Measurements from ENCODE around the gene FGF13.

Gene FGF13

DNA sequence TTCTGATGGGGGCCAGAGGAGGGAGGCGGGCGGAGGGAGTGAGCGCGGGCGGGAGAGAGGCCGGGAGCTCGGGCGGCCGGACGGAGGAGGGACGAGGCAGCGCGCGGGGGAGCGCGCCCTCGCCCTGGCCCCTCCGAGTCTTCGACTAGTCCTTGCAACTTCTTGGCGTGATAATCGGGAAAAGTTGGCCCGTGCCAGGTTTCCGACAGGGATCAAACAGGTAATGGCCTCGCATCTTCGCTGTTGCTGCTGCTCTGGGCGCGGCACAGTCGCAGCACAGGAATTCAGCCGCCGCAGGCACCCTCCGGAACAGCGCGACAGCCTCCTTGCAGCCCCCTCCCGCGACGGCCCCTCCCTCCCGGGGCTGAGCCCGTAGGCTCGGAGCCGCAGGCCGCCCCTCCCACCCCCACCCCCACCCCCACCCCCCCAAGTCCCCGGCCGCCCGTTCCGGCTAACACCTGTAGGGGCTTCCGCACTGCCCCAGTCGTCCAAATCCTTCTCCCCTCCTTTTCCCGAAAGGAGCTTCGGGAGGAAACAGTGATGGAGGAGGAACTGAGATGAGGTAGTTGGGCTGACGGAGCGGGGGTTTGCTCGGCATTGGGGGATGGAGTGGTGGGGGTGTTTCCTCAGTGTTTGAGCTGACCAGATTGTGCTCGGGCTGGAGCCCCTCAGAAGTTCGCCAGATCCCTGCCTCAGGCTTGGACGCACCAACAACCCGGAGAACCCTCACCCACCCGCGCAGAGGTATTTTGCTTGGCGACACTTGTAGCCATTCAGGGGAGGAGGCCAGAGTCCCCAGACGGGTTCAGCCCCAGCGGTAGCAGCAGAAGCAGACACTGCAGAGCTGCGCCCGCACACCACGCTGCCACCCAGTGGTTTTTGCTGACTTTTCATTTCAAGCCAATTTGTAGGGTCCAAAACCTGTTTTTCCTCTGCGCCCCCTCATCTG lies at the start of gene FGF13:
Gene FGF13 (minus strand): TSS at position 319 of the 949 bp plus-strand sequence. CDS start 714 bp downstream, outside the sequence.
- DNase-seq (ENCODE audit: low read depth): no peak

GRCh38 chrX:138759217-138759943 lies 47.9 kb upstream of the FGF13 start:
- no peak for DNase-seq (ENCODE audit: low read depth)

GRCh38 chrX:138756234-138756633 lies 44.7 kb upstream of the FGF13 start:
- DNase-seq (ENCODE audit: low read depth): no peak

GRCh38 chrX:138754861-138755260 lies 43.3 kb upstream of the FGF13 start:
- no peak for DNase-seq (ENCODE audit: low read depth)

- no peak for DNase-seq (ENCODE audit: low read depth)
Observed at GRCh38 chrX:138748480-138748879, 37.0 kb upstream of the FGF13 start.

DNA sequence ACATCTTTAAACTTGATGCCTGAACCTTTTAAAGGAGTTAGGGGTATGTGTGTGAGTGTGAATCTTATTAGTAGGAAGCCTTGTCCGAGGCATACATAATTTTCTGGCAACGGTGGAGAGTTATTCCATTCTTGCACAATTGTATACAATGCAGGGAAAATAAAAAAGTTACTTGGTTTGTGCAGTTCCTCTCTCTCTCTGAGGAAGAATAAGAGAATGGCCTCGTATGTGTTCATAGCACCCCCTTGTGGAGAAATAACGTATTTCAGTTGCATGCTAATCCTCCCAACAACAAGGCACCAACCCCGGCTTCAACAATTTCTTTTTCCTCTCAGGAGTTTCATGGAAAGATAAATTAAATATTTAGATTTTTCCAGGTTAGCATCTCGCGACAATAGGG lies 33.7 kb upstream of the FGF13 start:
- DNase-seq (ENCODE audit: low read depth): no peak

DNA sequence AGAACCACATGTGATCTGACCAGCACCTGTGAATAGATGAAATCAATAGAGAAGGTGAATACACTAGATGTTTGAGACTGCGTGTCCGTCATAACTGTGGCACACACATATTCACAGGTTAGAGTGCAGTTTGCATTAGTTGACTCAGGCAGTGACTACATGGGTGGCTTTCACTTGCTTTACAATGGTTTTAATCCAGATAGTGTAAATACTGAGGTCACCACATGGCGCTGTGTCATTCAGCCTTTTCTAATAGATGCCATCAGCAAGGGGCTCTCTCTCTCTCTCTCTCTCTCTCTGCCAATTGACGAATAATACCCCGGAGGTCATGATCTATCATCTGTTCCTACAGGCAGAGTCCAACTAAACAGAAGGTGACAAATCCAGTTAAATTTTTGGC lies 30.7 kb upstream of the FGF13 start:
- no peak for DNase-seq (ENCODE audit: low read depth)

DNA sequence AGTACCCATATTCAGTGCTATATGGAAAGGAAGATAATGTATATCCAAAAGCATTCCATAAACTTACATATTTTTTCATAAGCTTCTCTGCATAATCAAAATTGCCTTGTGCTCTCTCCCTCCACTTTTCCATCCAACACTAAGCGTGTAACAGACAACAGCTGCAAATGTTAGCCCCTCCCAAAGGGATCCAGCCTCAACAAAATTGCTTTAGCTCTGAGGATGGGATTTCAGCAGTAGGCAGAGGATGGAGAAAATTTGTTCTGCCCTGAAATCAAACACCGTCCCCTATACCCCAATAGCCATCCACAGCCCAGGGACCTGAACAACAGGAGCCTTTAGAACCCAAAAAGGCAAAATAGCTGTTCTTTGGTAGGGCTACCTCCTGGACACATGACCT lies 28.8 kb upstream of the FGF13 start:
- no peak for DNase-seq (ENCODE audit: low read depth)

- DNase-seq (ENCODE audit: low read depth): no peak
Observed at GRCh38 chrX:138723301-138723700, 11.8 kb upstream of the FGF13 start.

DNA sequence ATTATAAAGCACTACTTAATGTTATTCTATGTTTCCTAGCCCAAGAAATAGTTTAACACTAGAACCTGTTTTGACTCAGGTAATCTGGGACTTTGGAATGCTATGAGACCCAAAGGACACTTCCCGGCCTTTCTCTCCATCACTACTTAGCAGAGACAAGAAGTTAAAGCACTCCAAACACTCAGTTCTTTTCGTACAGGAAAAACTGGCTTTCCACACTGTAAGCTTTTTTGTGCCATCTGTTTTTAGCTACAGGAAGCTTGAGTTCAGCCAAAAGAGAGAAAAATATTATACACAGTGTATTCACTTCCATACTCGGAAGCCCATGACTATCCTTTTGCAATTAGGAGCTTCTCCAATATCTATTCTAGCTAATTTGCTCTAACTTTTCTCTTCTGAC lies 7.9 kb upstream of the FGF13 start:
- DNase-seq (ENCODE audit: low read depth): no peak

DNA sequence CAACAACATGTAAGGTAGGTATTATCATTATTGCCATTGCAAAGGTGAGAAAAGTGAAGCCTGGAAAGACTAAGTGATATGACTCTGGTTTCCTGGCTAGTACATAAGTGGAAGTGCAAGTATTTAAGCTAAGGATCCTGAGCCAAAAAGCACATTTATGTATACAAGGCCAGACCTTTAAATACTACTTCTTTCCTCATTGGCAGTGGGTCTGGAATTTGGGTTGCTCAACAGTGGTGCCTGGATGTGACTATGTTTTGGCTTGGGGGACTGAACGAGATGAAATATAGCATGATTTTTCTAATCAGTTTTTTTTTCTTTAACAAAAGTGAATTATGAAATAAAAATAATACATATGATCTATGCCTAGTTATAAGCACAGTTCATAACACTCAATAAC lies 7.4 kb upstream of the FGF13 start:
- DNase-seq (ENCODE audit: low read depth): no peak

- DNase-seq (ENCODE audit: low read depth): no peak
Observed at GRCh38 chrX:138710866-138711341, 613 bp downstream of the FGF13 start.

DNA sequence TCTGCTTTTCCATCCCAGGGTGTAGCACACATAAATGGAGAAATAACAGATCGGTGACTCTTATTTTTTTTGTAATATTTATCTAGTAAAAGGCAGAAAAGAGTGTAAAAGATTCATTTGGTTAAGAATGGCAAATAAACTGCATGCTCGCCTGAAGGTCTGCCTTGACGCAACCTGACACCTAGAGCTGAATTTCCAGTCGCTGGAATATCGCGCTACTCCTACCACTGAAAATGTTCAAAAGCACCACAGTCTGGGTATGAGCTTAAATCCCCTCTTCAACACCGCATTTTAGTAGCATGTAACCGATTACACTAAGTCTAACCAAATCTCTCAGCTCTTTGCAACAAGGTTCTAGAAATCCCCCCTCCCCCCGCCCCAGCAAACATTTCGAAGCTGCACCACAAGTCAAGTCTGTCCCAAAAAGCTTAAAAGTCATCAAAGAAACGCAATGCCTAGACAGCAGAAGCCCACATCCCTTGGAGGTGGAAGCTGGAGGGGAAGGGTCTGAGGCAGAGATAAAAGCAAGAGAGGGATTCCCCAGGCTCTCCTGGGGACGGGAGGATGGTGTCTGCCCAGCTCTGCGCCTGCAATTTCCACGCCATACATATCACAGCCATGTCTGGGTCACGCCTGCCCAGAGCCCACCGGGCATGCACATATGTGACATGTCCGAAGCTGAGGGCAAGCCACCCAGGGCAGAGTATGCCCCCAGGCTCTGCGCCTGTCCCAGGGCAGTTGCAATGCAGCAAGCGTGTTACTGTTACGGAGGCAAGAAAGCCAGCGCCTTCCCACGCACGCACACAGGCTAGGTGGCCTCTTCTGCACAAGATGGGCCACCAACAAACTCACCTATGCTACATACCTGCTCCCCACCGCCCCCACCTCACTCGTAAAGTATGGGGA lies 1.4 kb downstream of the FGF13 start:
- no peak for DNase-seq (ENCODE audit: low read depth)

- no peak for DNase-seq (ENCODE audit: low read depth)
Observed at GRCh38 chrX:138708268-138708667, 3.2 kb downstream of the FGF13 start.

DNA sequence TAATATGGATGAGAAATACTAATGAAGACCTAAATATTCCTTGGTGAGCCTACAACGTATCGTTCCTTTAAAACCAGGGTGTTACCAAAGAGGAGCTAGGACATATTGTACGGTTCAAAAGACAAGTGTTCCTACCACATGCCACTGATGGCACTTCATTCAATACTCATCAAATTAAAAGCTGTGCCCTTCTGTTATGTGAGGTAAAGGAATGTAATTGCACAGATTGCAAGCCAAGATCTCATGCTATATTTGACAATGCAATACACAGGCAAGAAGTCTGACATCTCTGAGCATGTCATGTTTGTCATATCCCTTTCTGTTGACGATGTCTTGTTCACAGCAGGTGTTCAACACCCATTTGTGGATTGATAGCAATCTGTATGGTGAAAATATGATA lies 6.9 kb downstream of the FGF13 start:
- DNase-seq (ENCODE audit: low read depth): no peak

DNA sequence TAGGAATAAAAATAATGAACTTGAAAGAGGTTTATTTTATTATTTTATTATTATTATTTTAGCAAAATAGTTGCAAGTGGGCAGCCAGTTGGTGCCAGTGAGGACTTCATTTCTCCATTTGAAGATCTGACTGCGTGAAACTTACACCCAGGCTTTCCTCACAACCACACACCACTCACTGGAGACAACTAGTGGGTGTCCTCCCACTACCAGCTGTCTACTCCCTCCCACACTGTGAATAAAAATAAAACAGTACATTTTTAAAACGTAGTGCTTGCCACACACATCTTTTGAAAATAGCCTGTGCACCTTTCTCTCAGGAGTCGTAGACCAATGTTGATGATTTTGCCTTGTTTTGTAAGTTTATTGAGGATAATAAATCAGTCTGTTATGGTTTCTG lies 7.4 kb downstream of the FGF13 start:
- DNase-seq (ENCODE audit: low read depth): no peak

GRCh38 chrX:138692591-138692990 lies 18.9 kb downstream of the FGF13 start:
- DNase-seq (ENCODE audit: low read depth): no peak

DNA sequence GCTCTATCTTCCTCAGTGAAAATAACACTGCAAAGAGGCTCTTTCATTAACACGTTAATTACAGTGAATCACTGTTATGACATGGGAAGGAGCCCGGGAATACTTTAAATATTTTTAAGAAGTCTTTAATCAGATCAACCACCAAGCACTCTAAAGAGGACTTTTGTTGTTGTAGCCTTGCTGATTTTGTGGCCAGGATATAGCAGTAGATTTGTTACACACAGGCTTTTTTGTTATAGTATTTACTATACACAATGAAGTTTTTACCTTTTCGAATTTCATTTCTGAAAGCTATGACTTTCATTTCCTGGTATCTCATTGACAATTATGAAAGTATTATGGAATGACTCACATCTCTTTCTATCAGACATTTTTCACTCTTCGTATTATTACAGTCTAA lies 20.3 kb downstream of the FGF13 start:
- no peak for DNase-seq (ENCODE audit: low read depth)

DNA sequence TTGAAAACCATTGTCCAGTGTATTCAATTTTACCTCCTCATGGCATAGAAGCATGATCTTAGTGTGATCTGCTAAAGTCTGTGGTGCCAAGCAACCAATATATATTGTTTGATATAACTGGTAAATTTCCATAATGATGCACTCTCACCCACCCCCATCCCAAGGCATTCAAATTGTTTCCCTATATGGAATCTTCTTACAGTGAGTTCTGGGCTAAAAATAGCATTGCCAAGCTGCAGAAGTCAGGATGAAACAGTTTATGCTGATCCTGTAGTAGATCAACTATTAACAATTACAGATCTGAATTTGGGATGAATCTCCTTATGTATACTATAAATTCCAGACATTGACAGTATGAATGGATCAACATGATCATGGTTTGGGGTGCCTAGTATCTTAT lies 20.9 kb downstream of the FGF13 start:
- DNase-seq (ENCODE audit: low read depth): no peak

- no peak for DNase-seq (ENCODE audit: low read depth)
Observed at GRCh38 chrX:138683600-138683999, 27.9 kb downstream of the FGF13 start.

- DNase-seq (ENCODE audit: low read depth): no peak
Observed at GRCh38 chrX:138669693-138670092, 41.8 kb downstream of the FGF13 start.

GRCh38 chrX:138664466-138664865 lies 47.1 kb downstream of the FGF13 start:
- DNase-seq (ENCODE audit: low read depth): no peak

All from stimulated activated CD4-positive, alpha-beta T cell treated with anti-CD3 and anti-CD28 coated beads, Interleukin-2, amount 100 ng/mL, for 4 hours (primary cell).